Lung (tissue), 12 donors: ENCODE data around the gene SUPT3H. TPM values are rescaled to one million over a fixed set of nuclear protein-coding genes. Genes with fewer than 3 reads are reported as not detected.
"Not testable (repeated sequence)": the region's sequence is repeated elsewhere in the genome, so short reads cannot be mapped to it uniquely, and the experiment has no call there.

ENCODE experiments used
- ATAC-seq: fragments of 200-7000 bp; cut with Tn5 transposase; one replicate; pipeline ENCODE4 v1.9.1; 2020; ENCODE audit warnings: moderate number of reproducible peaks; ENCODE audit not compliant: insufficient read depth, low FRiP score
- DNase-seq, 3 donors: peaks; one replicate each; pipeline ENCODE4 v3.0.0-alpha.2; 2013 to 2017
- H3K27ac ChIP-seq, 2 donors: one replicate each; pipeline ENCODE4 v1.5.1; 2013; ENCODE audit warnings: mild to moderate bottlenecking in 2 of 2, moderate library complexity in 2 of 2, control low read depth in 1 of 2, inconsistent platforms in 1 of 2, low read depth in 1 of 2, low read length in 1 of 2
- H3K27me3 ChIP-seq, 3 donors: one replicate each; pipeline ENCODE4 v1.5.1; 2013; ENCODE audit warnings: low read length in 2 of 3; ENCODE audit not compliant: control insufficient read depth in 3 of 3, insufficient read depth in 3 of 3
- H3K36me3 ChIP-seq, 4 donors: one replicate each; pipeline ENCODE4 v1.5.1; 2013; ENCODE audit warnings: low read length in 4 of 4, mild to moderate bottlenecking in 1 of 4, moderate library complexity in 1 of 4; ENCODE audit not compliant: control insufficient read depth in 4 of 4, insufficient read depth in 4 of 4
- H3K4me1 ChIP-seq, 5 donors: one replicate each; pipeline ENCODE4 v1.5.1; 2013; ENCODE audit warnings: low read length in 5 of 5, mild to moderate bottlenecking in 2 of 5, moderate library complexity in 1 of 5; ENCODE audit not compliant: control insufficient read depth in 5 of 5, insufficient read depth in 5 of 5
- H3K4me3 ChIP-seq: one replicate; pipeline ENCODE4 v1.5.1; 2013; ENCODE audit warnings: mild to moderate bottlenecking, control low read depth, moderate library complexity
- H3K9ac ChIP-seq, 2 donors: one replicate each; pipeline ENCODE4 v1.5.1; 2013; ENCODE audit warnings: low read length in 2 of 2, control low read depth in 1 of 2; ENCODE audit not compliant: insufficient read depth in 1 of 2
- H3K9me3 ChIP-seq, 4 donors: one replicate each; pipeline ENCODE4 v1.5.1; 2013; ENCODE audit warnings: low read length in 3 of 4, mild to moderate bottlenecking in 1 of 4, moderate library complexity in 1 of 4; ENCODE audit not compliant: control insufficient read depth in 4 of 4, insufficient read depth in 3 of 4
- WGBS, 2 donors: extraction: QIAGEN DNeasy Blood & Tissue Kit; methylation state at CpG; one replicate each; pipeline ENCODE4 v1.1.7; 2013; 5-methylcytosine and 5-hydroxymethylcytosine counted together
- polyA plus RNA-seq, 2 donors: library from polyadenylated mRNA; stranded (reverse); fragments of 200-250 nt; gene quantifications; one replicate each; pipeline ENCODE4 v1.2.1, GENCODE V29; 2013
- total RNA-seq, 2 donors: library from RNA; depleted of rRNA in 1 of 2; stranded (reverse); fragments of >200 nt in 1 of 2; gene quantifications; one replicate each; pipeline ENCODE4 v1.2.1, GENCODE V29; 2014 to 2021
- TF ChIP-seq, protein P1 (sequence below): IDR thresholded peaks from 2 replicates; pipeline ENCODE4 v1.5.1; 2012; ENCODE audit warnings: mild to moderate bottlenecking; ENCODE audit errors: control extremely low read depth, extremely low read depth
- donor health status: control.
- donor health status: control.
- donor health status: Bipolar disorder and iron deficiency.
- donor health status: healthy.
- donor health status: DM: yes; HTN: yes; CAD: no.

Gene SUPT3H
- total and polyA plus RNA-seq, 4 donors: 5.2 to 17.4 (median 8.2) TPM

- not testable (repeated sequence) for H3K36me3 ChIP-seq, H3K9me3 ChIP-seq, H3K27me3 ChIP-seq, ATAC-seq, H3K9ac ChIP-seq, H3K4me3 ChIP-seq, H3K4me1 ChIP-seq, H3K27ac ChIP-seq, DNase-seq
Measured at GRCh38 chr6:44876638-44877037, 501.1 kb downstream of the SUPT3H start.

GRCh38 chr6:44869321-44869897, 508.3 kb downstream of the SUPT3H start:
- H3K9ac ChIP-seq: no peak overlapping the region
- 84 to 88% methylated on average over 5 of the region's 5 CpGs for WGBS, 2 donors
- H3K27me3 ChIP-seq: no peaks in the 10 kb centered on the region
- H3K27ac ChIP-seq: no peak overlapping the region
- DNase-seq (no peak), ATAC-seq (no peak)
- no peaks in the 10 kb centered on the region for H3K4me1 ChIP-seq
- no peak overlapping the region for H3K4me3 ChIP-seq
- H3K36me3 ChIP-seq: no peaks in the 10 kb centered on the region
- TF ChIP-seq, protein P1, sequence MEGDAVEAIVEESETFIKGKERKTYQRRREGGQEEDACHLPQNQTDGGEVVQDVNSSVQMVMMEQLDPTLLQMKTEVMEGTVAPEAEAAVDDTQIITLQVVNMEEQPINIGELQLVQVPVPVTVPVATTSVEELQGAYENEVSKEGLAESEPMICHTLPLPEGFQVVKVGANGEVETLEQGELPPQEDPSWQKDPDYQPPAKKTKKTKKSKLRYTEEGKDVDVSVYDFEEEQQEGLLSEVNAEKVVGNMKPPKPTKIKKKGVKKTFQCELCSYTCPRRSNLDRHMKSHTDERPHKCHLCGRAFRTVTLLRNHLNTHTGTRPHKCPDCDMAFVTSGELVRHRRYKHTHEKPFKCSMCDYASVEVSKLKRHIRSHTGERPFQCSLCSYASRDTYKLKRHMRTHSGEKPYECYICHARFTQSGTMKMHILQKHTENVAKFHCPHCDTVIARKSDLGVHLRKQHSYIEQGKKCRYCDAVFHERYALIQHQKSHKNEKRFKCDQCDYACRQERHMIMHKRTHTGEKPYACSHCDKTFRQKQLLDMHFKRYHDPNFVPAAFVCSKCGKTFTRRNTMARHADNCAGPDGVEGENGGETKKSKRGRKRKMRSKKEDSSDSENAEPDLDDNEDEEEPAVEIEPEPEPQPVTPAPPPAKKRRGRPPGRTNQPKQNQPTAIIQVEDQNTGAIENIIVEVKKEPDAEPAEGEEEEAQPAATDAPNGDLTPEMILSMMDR: no peak
- no peaks in the 10 kb centered on the region for H3K9me3 ChIP-seq

DNA sequence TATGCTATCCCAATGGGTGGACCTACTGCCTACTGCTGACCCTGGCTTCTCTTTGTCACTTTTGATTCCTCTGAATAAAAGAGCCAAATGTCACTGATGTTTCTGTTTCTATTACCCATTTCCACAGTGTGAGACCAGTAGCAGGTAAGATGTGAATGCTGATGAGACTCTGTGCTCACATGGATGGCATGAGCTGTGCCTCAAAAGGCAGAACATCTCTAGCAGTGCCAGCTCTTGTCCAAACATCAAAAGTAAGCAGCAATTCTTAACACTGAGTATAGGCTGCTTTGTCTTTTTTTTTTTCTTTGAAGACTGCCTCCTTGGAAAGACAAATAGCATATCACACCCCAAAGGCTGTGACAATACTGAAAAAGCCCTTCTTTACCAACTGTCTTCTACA, 508.8 kb downstream of the SUPT3H start:
- no peaks in the 10 kb centered on the region for H3K4me1 ChIP-seq
- no peak overlapping the region for H3K9ac ChIP-seq
- no peak overlapping the region for H3K4me3 ChIP-seq
- TF ChIP-seq, protein P1: no peak
- no peaks in the 10 kb centered on the region for H3K27me3 ChIP-seq
- DNase-seq (no peak), ATAC-seq (no peak)
- H3K9me3 ChIP-seq: no peaks in the 10 kb centered on the region
- H3K36me3 ChIP-seq: no peaks in the 10 kb centered on the region
- no peak overlapping the region for H3K27ac ChIP-seq

GRCh38 chr6:44868335-44868668, 509.4 kb downstream of the SUPT3H start:
- TF ChIP-seq, protein P1: no peak
- H3K4me1 ChIP-seq: no peaks in the 10 kb centered on the region
- H3K27me3 ChIP-seq: no peaks in the 10 kb centered on the region
- H3K9ac ChIP-seq: no peak overlapping the region
- no peak for DNase-seq
- WGBS, 2 donors: 88 to 92% methylated on average over 2 of the region's 2 CpGs
- H3K36me3 ChIP-seq: no peaks in the 10 kb centered on the region
- H3K27ac ChIP-seq: no peak overlapping the region
- H3K9me3 ChIP-seq: no peaks in the 10 kb centered on the region
- no peak overlapping the region for H3K4me3 ChIP-seq
- ATAC-seq: no peak
